ENCODE data around the gene WNT5B.

The WNT5B gene

GRCh38 chr12:1604464-1604863 is 24.6 kb upstream of the WNT5B start:
- TF ChIP-seq, protein P1, sequence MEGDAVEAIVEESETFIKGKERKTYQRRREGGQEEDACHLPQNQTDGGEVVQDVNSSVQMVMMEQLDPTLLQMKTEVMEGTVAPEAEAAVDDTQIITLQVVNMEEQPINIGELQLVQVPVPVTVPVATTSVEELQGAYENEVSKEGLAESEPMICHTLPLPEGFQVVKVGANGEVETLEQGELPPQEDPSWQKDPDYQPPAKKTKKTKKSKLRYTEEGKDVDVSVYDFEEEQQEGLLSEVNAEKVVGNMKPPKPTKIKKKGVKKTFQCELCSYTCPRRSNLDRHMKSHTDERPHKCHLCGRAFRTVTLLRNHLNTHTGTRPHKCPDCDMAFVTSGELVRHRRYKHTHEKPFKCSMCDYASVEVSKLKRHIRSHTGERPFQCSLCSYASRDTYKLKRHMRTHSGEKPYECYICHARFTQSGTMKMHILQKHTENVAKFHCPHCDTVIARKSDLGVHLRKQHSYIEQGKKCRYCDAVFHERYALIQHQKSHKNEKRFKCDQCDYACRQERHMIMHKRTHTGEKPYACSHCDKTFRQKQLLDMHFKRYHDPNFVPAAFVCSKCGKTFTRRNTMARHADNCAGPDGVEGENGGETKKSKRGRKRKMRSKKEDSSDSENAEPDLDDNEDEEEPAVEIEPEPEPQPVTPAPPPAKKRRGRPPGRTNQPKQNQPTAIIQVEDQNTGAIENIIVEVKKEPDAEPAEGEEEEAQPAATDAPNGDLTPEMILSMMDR (IDR thresholded peaks at IDR 0.05; ENCODE audit: low read depth, low read length) = no peak
- no peak overlapping the region for H3K27ac ChIP-seq

GRCh38 chr12:1605129-1606020 is 23.7 kb upstream of the WNT5B start:
- Histone ChIP-seq H3K27ac (peak overlapping the region; percentile 34), H3K36me3 (no peaks in the 10 kb centered on the region), H3K27me3 (ENCODE audit: insufficient read depth, low read depth, severe bottlenecking) (no peaks in the 10 kb centered on the region), H3K4me3 (ENCODE audit: low read depth, low read length) (peak overlapping the region; percentile 47), H3K9me3 (ENCODE audit: severe bottlenecking) (no peaks in the 10 kb centered on the region)
- TF ChIP-seq, protein P1 (IDR thresholded peaks at IDR 0.05; ENCODE audit: low read depth, low read length) = peak; percentile 88
- DNase-seq = peak; percentile 75

More at GRCh38 chr12:1604464-1604863, 24.6 kb upstream of the WNT5B start:
- Histone ChIP-seq H3K4me3 (ENCODE audit: low read depth, low read length) (no peak overlapping the region), H3K27me3 (ENCODE audit: insufficient read depth, low read depth, severe bottlenecking) (no peaks in the 10 kb centered on the region), H3K9me3 (ENCODE audit: severe bottlenecking) (no peaks in the 10 kb centered on the region), H3K36me3 (no peaks in the 10 kb centered on the region)
- DNase-seq = no peak

DNA sequence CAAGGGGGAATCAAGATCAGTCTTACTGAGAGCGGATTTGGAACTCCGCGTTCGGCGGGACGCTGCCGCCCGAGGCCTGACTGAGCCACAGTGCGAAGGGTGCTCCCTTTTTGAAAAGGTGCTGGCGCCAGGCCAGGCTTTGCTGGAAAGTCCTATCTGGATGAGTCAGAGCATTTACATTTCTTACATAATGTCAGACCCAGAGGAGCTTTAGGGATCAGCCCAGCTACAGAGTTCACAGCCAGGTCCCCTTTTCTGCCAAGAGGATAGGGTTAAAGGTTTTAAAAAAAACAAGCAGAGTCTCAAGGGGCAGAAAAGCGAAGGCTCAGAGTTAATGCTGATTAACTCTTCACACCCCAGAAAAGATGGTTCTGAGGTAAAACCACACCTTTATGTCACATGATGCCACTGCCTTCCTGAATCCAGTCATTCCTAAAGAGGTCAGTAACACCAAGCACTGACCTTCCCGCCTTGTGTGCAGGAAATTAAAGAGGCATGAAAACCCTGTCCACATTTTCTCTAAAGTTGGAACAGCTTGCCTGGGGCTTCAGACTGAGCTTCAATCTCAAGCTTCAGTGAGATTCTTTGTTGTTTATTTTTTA is 22.9 kb upstream of the WNT5B start:
- Histone ChIP-seq H3K27ac (peak overlapping the region; percentile 34), H3K4me3 (ENCODE audit: low read depth, low read length) (peak overlapping the region; percentile 47), H3K9me3 (ENCODE audit: severe bottlenecking) (no peaks in the 10 kb centered on the region), H3K36me3 (no peaks in the 10 kb centered on the region), H3K27me3 (ENCODE audit: insufficient read depth, low read depth, severe bottlenecking) (no peaks in the 10 kb centered on the region)
- TF ChIP-seq, protein P1 (IDR thresholded peaks at IDR 0.05; ENCODE audit: low read depth, low read length) = no peak
- DNase-seq = peak; percentile 51

GRCh38 chr12:1607940-1608712 is 20.9 kb upstream of the WNT5B start:
- TF ChIP-seq, protein P1 (IDR thresholded peaks at IDR 0.05; ENCODE audit: low read depth, low read length) = no peak
- Histone ChIP-seq H3K27ac (no peak overlapping the region), H3K27me3 (ENCODE audit: insufficient read depth, low read depth, severe bottlenecking) (no peaks in the 10 kb centered on the region), H3K9me3 (ENCODE audit: severe bottlenecking) (no peaks in the 10 kb centered on the region), H3K4me3 (ENCODE audit: low read depth, low read length) (no peak overlapping the region), H3K36me3 (no peaks in the 10 kb centered on the region)
- no peak for DNase-seq

DNA sequence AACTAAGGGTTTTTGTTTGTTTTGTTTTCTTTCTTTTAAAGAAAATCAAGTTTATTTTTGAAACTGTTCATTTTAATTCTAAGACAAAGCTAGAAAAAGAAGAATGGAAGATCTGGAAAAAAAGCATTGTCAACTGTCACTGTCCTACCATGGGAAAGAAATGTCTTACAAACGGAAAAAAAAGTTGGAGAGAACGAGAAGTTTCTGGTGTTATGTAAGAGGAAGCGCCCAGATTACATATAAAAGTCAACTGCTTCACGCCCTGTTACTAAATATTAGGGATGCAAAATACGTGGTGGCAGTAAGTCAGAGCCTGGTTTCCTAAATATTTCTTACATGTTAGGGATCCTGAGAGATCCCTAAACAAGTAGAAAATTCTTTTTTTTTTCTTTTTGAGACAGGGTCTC is 20.3 kb upstream of the WNT5B start:
- H3K36me3 ChIP-seq = no peaks in the 10 kb centered on the region
- no peak overlapping the region for H3K4me3 ChIP-seq (ENCODE audit: low read depth, low read length)
- no peaks in the 10 kb centered on the region for H3K27me3 ChIP-seq (ENCODE audit: insufficient read depth, low read depth, severe bottlenecking)
- TF ChIP-seq, protein P1 (IDR thresholded peaks at IDR 0.05; ENCODE audit: low read depth, low read length) = no peak
- DNase-seq = no peak
- no peaks in the 10 kb centered on the region for H3K9me3 ChIP-seq (ENCODE audit: severe bottlenecking)
- H3K27ac ChIP-seq = no peak overlapping the region

All from WERI-Rb-1 (cell line).